Measurements from ENCODE around the gene GIPC3. TPM values are rescaled to one million over a fixed set of nuclear protein-coding genes. Genes with fewer than 3 reads are reported as not detected.

Gene GIPC3
- total and polyA plus RNA-seq, 2 of the 8 experiments (the other 6 are each of a cell fraction or from before 2014, with no cell fraction given), result 1.0 to 1.2 TPM

- FAIRE-seq (no peak), DNase-seq (ENCODE audit: low read depth in 1 of 2, low spot score in 2 of 2) (peak; percentile 34 to 77)
- H3K27me3 ChIP-seq (replicated peaks in 1 of 4; ENCODE audit: control insufficient read depth in 3 of 4, extremely low read depth in 1 of 4, insufficient read depth in 3 of 4, low read length in 3 of 4), result no peaks in the 10 kb centered on the region
- no peak overlapping the region for H2BK20ac ChIP-seq (ENCODE audit: low read length)
- H4K8ac ChIP-seq (ENCODE audit: extremely low read depth, insufficient read depth, low read length), result peak overlapping the region; percentile 68; the same call in 1 of the 2 replicates
- H3K14ac ChIP-seq (ENCODE audit: insufficient read length), result no peak overlapping the region
- POLR2A ChIA-PET (ENCODE audit: partially characterized antibody), result interaction anchor here (0.7 to 1.7 kb wide), 5 partner anchors 12 to 96 kb away, joined by 3 to 5 read pairs (median 3); no protein-coding TSS in a partner anchor
- H3K4me1 ChIP-seq (replicated peaks in 1 of 4; ENCODE audit: control insufficient read depth in 3 of 4, insufficient read depth in 4 of 4, low read length in 3 of 4), result peaks cover 0 to under 1% (median 0%) of the 10 kb centered on the region in 4 experiments; a peak in 2 of 7 replicates
- no peak overlapping the region for H3K4ac ChIP-seq (replicated peaks; ENCODE audit: insufficient read length, low read depth, low read length)
- H4K5ac ChIP-seq (ENCODE audit: insufficient read length, low read depth, low read length), result no peak overlapping the region
- H3K4me3 ChIP-seq (ENCODE audit: extremely low read depth in 1 of 4, insufficient read depth in 2 of 4, low read depth in 3 of 4, low read length in 4 of 4), result no peak overlapping the region
- H3K23me2 ChIP-seq (ENCODE audit: low read depth, low read length), result no peaks in the 10 kb centered on the region
- H2BK5ac ChIP-seq (ENCODE audit: low read depth, low read length), result peak overlapping the region; percentile 63; the same call in 1 of the 2 replicates
- H3K23ac ChIP-seq (ENCODE audit: insufficient read length), result no peak overlapping the region
- H2AK5ac ChIP-seq (ENCODE audit: low read depth, low read length), result no peak overlapping the region
- 76% methylated on average over 39 of the region's 79 CpGs; no CpG with 5 or more reads in 1 of the 2 experiments for WGBS, 2 experiments (ENCODE audit: extremely low coverage in 1 of 2, insufficient coverage in 1 of 2, insufficient read length in 1 of 2, insufficient replicate concordance in 2 of 2, low coverage in 1 of 2, low lambda C conversion rate in 2 of 2, missing lambda C conversion rate in 1 of 2)
- no peaks in the 10 kb centered on the region for H3K9me3 ChIP-seq (ENCODE audit: insufficient read depth in 2 of 2, low read depth in 1 of 2, low read length in 1 of 2)
- H2BK120ac ChIP-seq (replicated peaks; ENCODE audit: low read depth, low read length), result no peak overlapping the region
- no peak overlapping the region for H3K27ac ChIP-seq (ENCODE audit: low read depth, low read length)
- no peaks in the 10 kb centered on the region for H3K79me2 ChIP-seq (ENCODE audit: control insufficient read depth in 1 of 2, insufficient read depth in 2 of 2, low read length in 2 of 2)
- no peaks in the 10 kb centered on the region; the same call in 1 of the 2 replicates for H3K79me1 ChIP-seq (ENCODE audit: low read depth, low read length)
- H3K9ac ChIP-seq (replicated peaks in 1 of 4; ENCODE audit: extremely low read depth in 1 of 4, low read depth in 3 of 4, low read length in 3 of 4), result no peak overlapping the region
- H3K4me2 ChIP-seq (ENCODE audit: insufficient read depth in 1 of 2, low read depth in 2 of 2, low read length in 2 of 2), result no peak overlapping the region
- CTCF ChIA-PET (ENCODE audit: partially characterized antibody), result interaction anchor here (0.8 to 1.4 kb wide), 9 partner anchors 9 to 48 kb away, joined by 3 to 4 read pairs (median 3); no protein-coding TSS in a partner anchor
- H3K18ac ChIP-seq (ENCODE audit: extremely low read depth, low read length), result no peak overlapping the region
- peaks cover 2 to 16% of the 10 kb centered on the region in 2 experiments for H4K20me1 ChIP-seq (replicated peaks in 1 of 2; ENCODE audit: control insufficient read depth in 1 of 2, insufficient read depth in 2 of 2, low read length in 2 of 2)
- no peak overlapping the region for H3K56ac ChIP-seq (replicated peaks; ENCODE audit: insufficient read length, low read depth, low read length)
- H3K36me3 ChIP-seq (ENCODE audit: control insufficient read depth in 2 of 4, insufficient read depth in 4 of 4, low read length in 3 of 4), result peaks cover 0 to 21% (median 3%) of the 10 kb centered on the region in 4 experiments; a peak in 2 of 8 replicates
- no peak overlapping the region for H4K91ac ChIP-seq (replicated peaks; ENCODE audit: insufficient read length, low read length)
- H2AFZ ChIP-seq (ENCODE audit: low read length), result no peak overlapping the region
- H2BK15ac ChIP-seq (ENCODE audit: low read length), result no peak overlapping the region
- H2BK12ac ChIP-seq (ENCODE audit: low read depth, low read length), result no peak overlapping the region
- no peak for TF ChIP-seq RXRA (IDR thresholded peaks at IDR 0.05; ENCODE audit: insufficient read depth, low read depth, low read length)
- no peak for TF ChIP-seq KDM5A (IDR thresholded peaks at IDR 0.05; ENCODE audit: low read length)
- peak in 1 of 3 experiments; percentile 6; a peak in 1 of 4 replicates for TF ChIP-seq CTCF (IDR thresholded peaks at IDR 0.05; ENCODE audit: control extremely low read depth in 1 of 3, insufficient read depth in 1 of 3, low read depth in 1 of 3, low read length in 3 of 3)
- TF ChIP-seq HDAC6 (IDR thresholded peaks at IDR 0.05; ENCODE audit: low read depth, low read length), result no peak
- no peak for TF ChIP-seq TBP (IDR thresholded peaks at IDR 0.05; ENCODE audit: low read depth, low read length)
- peak; percentile 76 for TF ChIP-seq E2F6 (IDR thresholded peaks at IDR 0.05)
- no peak for TF ChIP-seq CHD1 (IDR thresholded peaks at IDR 0.05; ENCODE audit: low read depth, low read length)
Measured at GRCh38 chr19:3612901-3613741, 27.8 kb downstream of the GIPC3 start.
